ENCODE data around the gene MCL1. TPM values are rescaled to one million over a fixed set of nuclear protein-coding genes. Genes with fewer than 3 reads are reported as not detected.

MCL1 gene
- polyA plus RNA-seq, 3 donors, result 172 to 221 (median 175) TPM

DNA sequence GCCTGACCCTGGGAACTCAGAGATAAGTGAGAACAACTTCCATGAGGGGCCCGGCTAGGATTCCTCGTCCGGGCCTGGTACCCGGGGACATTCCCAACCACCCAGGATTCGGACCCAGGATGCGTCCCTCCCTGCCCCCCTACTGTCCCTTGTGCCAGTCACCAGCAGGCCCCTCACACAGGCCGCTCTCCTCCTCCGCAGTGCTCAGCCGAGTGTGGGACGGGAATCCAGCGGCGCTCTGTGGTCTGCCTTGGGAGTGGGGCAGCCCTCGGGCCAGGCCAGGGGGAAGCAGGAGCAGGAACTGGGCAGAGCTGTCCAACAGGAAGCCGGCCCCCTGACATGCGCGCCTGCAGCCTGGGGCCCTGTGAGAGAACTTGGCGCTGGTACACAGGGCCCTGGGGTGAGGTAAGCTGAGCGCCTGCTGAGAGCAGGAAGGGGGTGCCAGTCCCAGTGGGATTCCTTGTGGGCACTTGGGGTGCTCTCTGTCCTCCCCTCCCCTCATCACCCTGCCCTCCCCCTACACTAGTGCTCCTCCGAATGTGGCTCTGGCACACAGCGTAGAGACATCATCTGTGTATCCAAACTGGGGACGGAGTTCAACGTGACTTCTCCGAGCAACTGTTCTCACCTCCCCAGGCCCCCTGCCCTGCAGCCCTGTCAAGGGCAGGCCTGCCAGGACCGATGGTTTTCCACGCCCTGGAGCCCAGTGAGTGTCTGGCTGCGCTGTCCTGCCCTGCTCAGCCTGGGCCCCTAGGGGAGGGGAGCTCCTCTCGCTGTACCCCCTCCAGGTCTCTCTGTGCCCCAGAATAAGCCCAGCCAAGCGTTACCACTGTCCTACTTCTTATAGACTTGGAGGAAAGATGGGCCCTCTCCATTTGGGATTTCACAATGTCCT lies 20.4 kb downstream of the MCL1 start:
- DNase-seq (ENCODE audit: low read depth in 3 of 3, low spot score in 2 of 3), result no peak

DNA sequence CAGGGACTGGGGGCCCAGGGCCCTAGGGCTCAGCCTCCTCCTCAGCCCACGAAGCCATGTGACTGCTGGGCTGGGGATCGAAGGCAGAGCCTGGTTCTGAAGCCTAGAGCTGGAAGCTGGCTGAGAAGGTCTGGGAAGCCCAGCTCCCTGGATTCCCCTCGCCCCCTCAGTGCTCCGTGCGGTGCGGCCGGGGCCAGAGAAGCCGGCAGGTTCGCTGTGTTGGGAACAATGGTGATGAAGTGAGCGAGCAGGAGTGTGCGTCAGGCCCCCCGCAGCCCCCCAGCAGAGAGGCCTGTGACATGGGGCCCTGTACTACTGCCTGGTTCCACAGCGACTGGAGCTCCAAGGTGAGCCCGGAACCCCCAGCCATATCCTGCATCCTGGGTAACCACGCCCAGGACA lies 21.1 kb downstream of the MCL1 start:
- no peak for DNase-seq (ENCODE audit: low read depth in 3 of 3, low spot score in 2 of 3)

DNA sequence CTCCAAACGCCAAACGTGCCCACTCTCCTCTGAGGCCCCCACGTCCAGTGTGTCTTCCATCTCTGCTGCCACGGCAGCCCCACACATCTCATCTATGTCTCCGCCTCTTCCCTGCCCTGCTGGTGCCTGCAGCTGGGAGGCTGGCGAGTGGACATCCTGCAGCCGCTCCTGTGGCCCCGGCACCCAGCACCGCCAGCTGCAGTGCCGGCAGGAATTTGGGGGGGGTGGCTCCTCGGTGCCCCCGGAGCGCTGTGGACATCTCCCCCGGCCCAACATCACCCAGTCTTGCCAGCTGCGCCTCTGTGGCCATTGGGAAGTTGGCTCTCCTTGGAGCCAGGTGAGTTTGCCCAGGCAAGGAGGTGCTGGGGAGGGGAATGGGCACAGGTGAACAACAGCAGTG lies 21.6 kb downstream of the MCL1 start:
- no peak for DNase-seq (ENCODE audit: low read depth in 3 of 3, low spot score in 2 of 3)

DNA sequence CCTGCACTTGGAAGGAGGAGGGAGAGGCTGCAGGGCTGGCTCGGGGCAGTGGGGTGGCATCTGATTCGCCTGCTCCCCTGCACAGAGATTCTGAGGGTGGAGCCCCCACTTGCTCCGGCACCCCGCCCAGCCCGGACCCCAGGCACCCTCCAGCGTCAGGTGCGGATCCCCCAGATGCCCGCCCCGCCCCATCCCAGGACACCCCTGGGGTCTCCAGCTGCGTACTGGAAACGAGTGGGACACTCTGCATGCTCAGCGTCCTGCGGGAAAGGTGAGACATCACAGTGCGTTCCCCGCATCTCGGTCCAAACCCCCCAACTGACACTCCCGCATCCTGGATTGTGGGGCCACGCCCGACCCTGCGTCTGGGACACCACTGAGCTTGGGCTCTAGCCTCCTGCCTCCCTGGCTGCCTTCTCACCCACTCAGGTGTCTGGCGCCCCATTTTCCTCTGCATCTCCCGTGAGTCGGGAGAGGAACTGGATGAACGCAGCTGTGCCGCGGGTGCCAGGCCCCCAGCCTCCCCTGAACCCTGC lies 22.3 kb downstream of the MCL1 start:
- DNase-seq (ENCODE audit: low read depth in 3 of 3, low spot score in 2 of 3), result no peak

DNA sequence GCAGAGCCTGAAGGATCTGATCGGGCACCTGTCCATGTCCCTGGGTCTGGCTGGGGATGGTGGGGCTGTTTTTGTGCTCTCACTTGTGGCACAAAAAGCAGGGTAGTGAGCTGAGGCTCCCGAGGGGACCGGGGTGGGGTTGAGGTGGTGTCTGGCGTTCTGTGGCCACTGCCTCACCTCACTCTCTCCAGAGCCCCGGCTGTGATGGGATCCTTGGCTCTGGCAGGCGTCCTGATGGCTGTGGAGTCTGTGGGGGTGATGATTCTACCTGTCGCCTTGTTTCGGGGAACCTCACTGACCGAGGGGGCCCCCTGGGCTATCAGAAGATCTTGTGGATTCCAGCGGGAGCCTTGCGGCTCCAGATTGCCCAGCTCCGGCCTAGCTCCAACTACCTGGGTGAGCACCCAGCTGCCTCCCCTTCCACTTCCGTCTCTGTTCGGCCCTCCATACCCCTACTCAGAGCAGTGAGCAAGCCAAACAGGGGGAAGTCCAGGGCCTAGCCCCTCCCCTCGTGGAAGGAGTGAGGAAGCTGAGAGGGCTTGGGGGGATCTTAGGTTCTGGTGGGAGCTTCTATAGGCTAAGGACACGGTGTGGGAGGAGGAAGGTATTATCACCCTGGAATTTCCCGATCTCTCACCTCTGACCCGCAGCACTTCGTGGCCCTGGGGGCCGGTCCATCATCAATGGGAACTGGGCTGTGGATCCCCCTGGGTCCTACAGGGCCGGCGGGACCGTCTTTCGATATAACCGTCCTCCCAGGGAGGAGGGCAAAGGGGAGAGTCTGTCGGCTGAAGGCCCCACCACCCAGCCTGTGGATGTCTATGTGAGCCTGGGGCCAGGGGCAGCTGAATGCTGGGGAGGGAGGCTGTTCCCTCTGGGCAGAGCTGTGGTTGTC lies 23.2 kb downstream of the MCL1 start:
- DNase-seq (ENCODE audit: low read depth in 3 of 3, low spot score in 2 of 3), result no peak

DNA sequence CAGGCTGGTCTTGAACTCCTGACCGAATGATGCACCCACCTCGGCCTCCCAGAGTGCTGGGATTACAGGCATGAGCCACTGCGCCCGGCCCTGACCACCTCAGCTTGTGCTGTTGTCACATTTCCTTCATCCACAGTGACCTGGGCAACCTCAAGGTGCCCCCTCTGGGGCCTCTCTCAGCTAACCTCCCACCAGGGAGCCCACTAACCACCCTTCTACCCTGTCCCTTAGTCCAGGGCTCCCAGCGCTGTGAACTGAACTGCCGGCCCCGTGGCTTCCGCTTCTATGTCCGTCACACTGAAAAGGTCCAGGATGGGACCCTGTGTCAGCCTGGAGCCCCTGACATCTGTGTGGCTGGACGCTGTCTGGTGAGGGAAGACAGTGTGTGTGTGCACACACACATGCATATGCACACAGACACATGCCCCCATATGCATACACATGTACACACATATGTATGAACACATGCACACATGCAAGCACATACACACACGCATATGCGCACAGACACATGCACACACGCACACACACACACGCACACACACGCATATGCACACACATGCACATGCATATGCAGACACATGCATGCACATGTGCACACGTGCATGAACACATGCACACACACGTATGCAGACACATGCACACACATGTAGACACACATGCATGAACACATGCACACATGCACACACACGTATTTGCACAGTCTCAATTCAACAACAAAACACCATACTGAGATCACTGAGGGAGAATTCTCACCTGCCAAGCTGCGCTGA lies 24.0 kb downstream of the MCL1 start:
- no peak for DNase-seq (ENCODE audit: low read depth in 3 of 3, low spot score in 2 of 3)

DNA sequence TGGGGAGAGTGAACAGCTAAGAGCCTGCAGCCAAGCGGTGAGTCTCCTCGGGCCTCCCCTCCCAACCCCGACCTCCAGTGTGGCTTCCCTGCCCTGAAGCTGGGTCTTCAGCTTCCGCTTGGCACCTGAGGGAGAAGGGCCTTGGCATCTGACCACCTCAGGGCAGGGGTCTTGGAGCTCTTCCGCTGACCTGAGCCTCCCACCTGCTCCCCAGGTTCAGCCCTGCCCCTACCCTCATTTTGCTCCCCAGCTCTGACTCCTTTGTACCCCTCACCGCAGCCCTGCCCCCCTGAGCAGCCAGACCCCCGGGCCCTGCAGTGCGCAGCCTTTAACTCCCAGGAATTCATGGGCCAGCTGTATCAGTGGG lies 25.3 kb downstream of the MCL1 start:
- DNase-seq (ENCODE audit: low read depth in 3 of 3, low spot score in 2 of 3), result no peak

DNA sequence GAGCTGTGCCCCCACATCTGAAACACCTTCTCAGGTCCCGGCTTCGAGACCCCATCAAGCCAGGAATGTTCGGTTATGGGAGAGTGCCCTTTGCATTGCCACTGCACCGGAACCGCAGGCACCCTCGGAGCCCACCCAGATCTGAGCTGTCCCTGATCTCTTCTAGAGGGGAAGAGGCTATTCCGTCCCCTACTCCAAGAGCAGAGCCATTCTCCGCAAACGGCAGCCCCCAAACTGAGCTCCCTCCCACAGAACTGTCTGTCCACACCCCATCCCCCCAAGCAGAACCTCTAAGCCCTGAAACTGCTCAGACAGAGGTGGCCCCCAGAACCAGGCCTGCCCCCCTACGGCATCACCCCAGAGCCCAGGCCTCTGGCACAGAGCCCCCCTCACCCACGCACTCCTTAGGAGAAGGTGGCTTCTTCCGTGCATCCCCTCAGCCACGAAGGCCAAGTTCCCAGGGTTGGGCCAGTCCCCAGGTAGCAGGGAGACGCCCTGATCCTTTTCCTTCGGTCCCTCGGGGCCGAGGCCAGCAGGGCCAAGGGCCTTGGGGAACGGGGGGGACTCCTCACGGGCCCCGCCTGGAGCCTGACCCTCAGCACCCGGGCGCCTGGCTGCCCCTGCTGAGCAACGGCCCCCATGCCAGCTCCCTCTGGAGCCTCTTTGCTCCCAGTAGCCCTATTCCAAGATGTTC lies 25.9 kb downstream of the MCL1 start:
- DNase-seq (ENCODE audit: low read depth in 3 of 3, low spot score in 2 of 3), result no peak

DNA sequence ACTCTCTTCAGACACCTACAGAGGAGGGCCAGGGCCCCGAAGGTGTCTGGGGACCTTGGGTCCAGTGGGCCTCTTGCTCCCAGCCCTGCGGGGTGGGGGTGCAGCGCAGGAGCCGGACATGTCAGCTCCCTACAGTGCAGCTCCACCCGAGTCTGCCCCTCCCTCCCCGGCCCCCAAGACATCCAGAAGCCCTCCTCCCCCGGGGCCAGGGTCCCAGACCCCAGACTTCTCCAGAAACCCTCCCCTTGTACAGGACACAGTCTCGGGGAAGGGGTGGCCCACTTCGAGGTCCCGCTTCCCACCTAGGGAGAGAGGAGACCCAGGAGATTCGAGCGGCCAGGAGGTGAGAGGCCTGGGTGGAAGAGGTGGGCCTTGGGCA lies 26.5 kb downstream of the MCL1 start:
- DNase-seq (ENCODE audit: low read depth in 3 of 3, low spot score in 2 of 3), result no peak

DNA sequence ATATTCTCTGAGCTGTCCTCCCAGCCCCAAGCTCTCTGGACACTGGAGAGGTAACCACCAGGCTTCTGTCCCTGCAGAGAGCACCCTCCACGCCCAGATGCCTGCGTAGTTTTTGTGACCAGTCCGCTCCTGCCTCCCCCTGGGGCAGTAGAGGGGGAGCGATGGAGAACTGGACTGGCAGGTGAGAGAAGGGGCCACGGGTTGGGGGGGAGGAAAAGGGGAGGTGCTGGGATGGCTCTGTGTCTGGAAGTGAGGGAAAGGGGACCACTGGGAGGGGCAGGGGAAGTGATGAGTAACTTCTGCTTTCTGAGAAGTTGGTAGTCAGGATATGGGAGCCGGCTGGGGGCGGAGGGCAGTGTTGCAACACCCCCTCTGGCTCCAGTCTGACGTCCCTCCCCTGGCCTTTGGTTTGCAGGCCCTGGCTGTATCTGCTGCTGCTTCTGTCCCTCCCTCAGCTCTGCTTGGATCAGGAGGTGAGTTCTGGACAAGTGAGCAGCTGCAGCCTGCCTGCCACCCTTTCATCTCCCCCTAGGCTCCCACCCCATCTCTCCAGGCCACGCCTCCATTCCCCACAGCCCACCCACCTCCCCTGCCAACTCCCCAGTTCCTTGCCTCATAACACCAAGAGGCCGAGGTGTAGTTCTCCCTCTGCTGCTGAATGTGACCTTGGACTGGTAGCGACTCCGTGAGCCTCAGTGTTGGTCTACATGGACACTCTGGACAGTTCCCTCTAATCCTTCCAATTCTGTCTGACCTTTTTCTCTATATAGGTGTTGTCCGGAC lies 27.1 kb downstream of the MCL1 start:
- DNase-seq (ENCODE audit: low read depth in 3 of 3, low spot score in 2 of 3), result no peak

DNA sequence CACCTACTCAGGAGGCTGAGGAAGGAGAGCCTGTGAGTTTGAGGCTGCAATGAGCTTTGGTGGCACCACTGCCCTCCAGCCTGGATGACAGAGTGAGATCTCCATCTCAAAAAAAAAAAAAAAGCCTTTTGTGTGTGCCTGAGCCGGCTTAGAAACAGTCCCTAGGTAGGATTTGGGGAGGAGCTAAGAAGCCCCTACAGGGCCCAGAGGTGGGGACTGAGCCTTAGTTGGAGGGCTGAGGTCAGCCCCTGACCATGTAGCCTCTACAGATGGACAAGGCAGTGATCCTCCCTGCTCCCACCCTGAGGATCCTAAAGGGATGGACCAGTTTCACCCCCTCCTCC lies 27.7 kb downstream of the MCL1 start:
- DNase-seq (ENCODE audit: low read depth in 3 of 3, low spot score in 2 of 3), result no peak

DNA sequence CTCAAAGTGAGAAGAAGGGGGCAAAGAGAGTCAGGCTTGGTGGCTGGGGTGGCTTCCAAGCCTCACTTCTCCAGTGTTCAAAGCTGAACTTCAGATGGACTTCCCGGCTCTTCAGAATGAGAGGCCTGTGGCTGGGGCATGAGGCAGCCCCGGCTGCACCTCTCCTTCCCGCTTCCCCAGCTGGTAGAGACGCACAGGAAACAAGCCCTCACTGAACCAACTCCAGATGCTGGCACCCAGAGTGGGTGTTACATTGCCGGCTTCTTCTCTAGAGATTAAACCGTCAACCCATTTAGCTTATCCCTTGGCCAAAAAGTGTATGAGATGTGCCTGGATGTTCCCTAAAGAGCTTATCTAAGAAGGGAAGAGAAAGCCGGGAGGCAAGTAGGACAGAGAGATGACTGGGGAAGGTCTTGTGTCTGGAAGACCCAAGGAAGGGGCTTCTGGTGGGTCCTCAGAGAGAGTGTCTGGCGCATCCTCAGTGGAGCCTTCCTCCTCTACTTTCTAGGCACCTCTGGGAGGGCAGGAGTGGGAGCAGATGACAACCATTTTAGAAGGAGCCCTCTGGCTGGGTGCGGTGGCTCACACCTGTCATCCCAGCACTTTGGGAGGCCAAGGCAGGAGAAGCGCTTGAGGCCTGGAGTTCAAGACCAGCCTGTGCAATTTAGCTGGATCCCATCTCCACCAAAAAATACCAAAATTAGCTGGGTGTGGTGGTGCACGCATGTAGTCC lies 28.2 kb downstream of the MCL1 start:
- no peak for DNase-seq (ENCODE audit: low read depth in 3 of 3, low spot score in 2 of 3)

DNA sequence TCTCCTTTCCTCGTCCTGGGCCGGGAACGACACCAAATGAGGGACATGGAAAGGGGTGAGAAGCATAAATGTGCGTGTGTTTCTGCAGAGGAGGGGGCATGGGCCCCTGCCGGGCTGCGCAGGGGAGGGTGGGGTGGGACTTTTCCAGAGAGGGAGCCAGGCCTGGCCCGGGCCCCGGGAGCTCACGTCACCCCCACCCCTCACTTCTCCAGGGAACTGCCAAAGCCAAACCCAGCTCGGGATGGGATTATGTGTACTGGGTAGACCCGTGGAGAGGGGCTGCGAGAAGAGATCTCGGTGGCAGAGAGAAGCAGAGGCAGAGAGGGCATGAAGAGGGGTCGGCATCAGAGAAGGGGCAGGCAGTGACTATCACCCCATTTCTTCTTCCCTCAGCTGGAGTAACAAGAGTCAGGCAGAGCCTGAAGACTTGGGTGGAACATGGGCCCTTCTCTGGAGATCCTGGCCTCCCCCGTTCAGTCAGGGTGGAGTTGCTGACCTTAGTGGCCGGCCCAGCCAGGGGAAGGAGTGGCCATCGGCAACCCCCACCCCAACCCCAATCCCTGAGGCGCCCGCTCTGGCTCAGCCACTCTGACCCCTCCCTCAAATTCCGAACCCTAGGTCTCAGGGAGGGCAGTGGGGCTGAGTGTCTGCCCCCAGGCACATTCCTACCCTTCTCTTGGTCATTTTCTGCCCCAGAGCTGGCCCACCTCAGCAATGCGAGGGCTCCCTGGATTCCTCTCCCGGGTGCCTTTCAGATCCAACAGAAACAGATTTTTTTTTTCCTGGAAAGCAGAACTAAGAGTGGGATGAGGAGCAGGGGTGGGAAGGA lies 29.0 kb downstream of the MCL1 start:
- no peak for DNase-seq (ENCODE audit: low read depth in 3 of 3, low spot score in 2 of 3)

DNA sequence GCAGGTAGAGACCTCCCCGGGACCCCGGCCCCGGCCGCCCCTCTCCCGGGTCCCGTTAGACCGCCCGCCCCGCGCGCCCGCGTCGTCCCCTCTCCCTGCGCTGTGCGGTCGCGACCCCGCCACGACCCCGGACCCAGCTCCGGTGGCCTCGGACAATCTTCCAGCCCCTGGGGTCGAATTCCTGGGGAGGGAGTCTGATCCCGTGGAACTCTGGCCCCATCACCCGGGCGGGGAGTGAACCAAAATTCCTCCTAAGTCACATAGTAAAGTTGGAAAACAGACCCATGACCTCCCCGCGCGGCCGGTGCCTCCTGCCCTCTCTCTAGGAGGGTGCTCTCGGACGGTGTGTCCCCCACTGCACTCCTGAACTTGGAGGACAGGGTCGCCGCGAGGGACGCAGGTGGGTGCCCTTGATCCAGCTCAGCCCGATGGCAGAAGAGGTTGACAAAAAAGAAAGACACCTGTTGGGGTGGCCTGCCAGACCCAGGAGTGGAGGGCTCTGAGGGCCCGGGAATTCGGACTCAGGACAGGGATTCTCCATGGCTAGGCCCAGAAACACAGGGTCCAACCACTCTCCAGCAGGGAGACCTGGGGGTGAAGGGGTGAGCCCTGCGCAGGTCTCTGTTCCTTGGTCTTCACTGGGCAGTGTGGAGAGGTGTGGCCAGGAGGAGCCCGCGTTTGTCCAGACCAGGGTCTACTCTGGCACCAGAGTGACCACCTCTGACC lies 29.8 kb downstream of the MCL1 start:
- no peak for DNase-seq (ENCODE audit: low read depth in 3 of 3, low spot score in 2 of 3)

DNA sequence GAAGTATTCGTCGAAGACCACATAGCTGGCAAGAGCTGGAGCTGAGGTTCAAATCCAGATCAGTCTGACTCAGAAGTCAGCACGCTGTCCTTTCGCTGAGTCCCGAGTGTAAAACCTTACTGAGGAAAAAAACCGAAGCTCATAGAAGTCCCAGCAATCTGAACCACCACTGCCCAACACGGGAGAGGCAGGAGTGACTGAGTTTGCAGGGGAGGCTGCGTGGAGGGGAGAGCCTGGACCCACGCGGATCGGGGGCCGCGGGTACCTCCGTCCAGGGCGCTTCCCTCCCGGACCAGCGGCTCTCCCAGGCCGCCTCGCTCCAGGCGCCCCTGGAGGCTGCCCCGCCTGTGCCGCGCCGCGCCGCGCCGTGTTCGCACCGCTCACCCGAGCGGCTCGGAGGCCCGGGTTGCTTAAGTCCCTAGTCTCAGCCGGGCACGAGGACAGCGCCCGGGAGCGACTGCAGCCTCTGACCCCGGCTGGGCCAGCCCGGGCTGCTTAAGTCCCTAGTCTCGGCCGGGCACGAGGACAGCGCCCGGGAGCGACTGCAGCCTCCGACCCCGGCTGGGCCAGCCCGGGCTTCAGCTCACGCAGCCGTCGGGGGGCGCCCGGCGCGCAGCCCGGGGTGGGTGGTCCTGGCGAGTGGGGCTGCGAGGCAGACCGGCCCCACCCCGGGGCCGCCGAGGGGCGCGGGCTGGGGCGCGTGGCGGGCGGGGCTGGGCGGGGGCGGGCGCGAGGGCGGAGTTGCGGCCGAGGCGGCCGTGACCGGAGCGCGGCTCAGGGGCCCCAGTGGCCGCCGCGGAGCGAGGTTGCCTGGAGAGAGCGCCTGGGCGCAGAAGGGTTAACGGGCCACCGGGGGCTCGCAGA lies 30.5 kb downstream of the MCL1 start, which contains the start of gene ADAMTSL4:
ADAMTSL4 (plus strand) TSS at position 777 of the 864 bp plus-strand sequence. CDS start 2,881 bp downstream, outside the sequence.
- no peak for DNase-seq (ENCODE audit: low read depth in 3 of 3, low spot score in 2 of 3)

DNA sequence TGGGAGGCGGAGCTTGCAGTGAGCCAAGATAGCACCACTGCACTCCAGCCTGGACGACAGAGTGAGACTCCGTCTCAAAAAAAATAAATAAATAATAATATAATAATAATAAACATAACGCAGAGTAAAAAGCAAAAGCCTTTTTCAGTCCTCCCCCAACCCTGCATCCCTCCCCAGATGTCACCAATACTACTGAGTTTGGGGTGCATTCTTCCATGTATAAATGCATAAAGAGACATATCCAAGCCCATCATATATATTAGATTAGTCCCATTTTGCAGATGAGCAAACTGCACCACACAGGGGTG lies 31.1 kb downstream of the MCL1 start:
- no peak for DNase-seq (ENCODE audit: low read depth in 3 of 3, low spot score in 2 of 3)

All from right renal cortex interstitium (tissue), 3 donors.